ENCODE data around the gene SORCS1.

- no peak for TF ChIP-seq CTCF (IDR thresholded peaks at IDR 0.05; ENCODE audit: low read length)
- no peak for TF ChIP-seq EZH2 (optimal IDR thresholded peaks at IDR 0.05; ENCODE audit: low read depth, low read length)
- TF ChIP-seq EZH2phosphoT487 (IDR thresholded peaks at IDR 0.05; ENCODE audit: low read length) = no peak
Observed at GRCh38 chr10:106577756-106578155, 586.8 kb downstream of the SORCS1 start.
